Bronchus fibroblast of lung (primary cell): Measurements from ENCODE around the gene P4HA2. TPM values are rescaled to one million over a fixed set of nuclear protein-coding genes. Genes with fewer than 3 reads are reported as not detected.

Source experiments
- total RNA-seq: library from RNA; depleted of rRNA; stranded (reverse); fragments of >200 nt; gene quantifications from 2 replicates; pipeline ENCODE4 v1.2.3, GENCODE V29; 2015

P4HA2 gene
- 54.0 and 59.6 TPM in 2 replicates for total RNA-seq

DNA sequence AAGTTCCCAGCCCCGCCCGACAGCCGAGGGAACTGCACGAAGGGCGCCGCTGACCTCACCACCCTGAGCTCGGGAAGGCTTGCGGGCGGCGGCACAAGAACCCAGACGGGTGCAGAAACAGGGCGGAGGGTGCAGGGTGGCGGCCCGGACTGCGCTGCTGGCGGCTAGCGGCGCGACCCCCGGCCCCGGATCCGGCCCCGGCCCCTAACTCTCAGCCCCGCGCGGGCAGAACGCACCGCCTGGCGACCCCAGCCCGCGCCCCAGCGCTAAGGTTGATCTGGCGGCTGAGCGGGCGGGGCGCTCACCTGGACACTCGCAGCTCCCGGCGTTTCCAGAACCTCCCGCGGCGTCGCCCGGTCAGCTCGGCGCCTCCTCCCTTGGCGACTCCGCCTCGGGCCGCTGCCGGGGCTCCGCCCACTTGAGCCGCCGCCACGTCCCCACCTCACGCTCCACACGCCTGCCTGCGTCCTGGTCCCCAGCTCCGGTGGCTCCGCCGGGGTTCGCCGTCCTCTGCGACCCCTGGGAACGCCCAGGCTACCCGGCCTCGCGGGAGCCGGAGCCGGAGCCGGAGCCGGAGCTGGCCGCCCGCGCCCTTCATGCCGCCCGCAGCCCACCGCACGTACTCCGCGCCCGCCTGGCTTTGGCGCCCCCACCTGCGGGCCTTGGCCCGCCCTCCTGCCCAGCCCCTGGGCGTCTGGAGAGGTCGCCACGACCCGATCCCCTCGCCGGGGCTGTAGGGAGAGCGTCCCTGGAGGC lies at the start of gene P4HA2:
Gene P4HA2 (minus strand): TSS at position 369 of the 756 bp plus-strand sequence. CDS start 9,227 bp downstream, outside the sequence.

DNA sequence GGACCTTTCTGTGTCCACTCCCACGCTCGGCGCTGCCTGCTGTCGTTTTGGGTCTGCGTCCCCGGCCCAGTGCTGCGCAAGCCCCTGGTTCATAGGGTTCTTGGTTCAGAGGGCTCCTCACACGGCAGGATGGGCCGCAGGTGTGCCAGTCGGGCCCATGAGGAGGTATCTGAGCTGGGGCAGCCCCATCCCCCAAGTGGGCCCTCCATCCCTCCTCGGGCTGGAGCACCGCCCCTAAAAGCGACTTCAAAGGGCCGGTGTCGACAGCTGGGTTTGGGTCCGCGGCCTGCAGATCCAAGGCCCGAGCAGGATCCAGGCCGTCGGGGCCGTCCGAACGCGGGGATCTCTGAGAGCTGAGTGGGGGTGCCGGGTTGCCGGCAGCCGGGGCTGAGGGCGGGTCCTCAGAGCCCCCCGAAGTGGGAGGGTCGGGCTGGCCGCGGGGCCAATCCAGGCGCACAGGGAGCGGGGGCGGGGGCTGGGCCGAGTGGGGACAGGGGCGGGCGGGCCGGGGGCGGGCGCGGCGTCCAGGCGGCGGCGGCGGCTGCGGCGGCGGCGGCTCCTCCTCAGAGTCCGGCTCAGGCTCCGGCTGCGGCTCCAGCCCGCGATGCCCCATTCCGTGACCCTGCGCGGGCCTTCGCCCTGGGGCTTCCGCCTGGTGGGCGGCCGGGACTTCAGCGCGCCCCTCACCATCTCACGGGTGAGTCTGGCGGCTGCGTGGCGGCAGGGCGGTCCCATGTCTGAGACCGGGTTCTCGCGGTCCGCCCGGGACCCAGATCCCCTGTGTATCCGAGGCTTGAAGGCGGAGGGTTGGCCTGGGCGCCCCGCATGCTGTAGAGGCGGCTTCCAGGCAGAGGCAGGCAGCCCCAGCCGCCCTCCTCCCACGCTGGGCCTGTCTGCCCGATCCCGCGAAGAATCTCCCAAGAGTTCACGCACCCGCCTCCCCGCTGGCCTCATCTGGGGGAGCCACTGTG lies 29.8 kb upstream of the P4HA2 start, which contains the start of gene PDLIM4:
Gene PDLIM4 (plus strand): TSS at position 566 of the 971 bp plus-strand sequence. CDS start 39 bp downstream, at position 605.

Other genes starting within 250 kb of the P4HA2 start
- under 0.01 TPM in 1 of 2 replicates, not detected in the other for gene ACSL6, start 216.2 kb downstream of the P4HA2 start, total RNA-seq
- not detected in 2 replicates for gene IL3, start 167.2 kb downstream of the P4HA2 start, total RNA-seq
- gene CSF2, start 154.1 kb downstream of the P4HA2 start, total RNA-seq, result 0.74 and 0.84 TPM in 2 replicates
- gene PDLIM4, start 29.8 kb upstream of the P4HA2 start, total RNA-seq, result 59.6 and 71.6 TPM in 2 replicates
- 1.7 and 2.1 TPM in 2 replicates for gene SLC22A4, start 66.5 kb upstream of the P4HA2 start, total RNA-seq
- 3.2 and 4.6 TPM in 2 replicates for gene SLC22A5, start 141.9 kb upstream of the P4HA2 start, total RNA-seq